WTC11 (cell line): Measurements from ENCODE around the gene DYNLRB1.

Source experiments
- CREB1 ChIP-seq: sonication (generic); formaldehyde crosslinking; IDR thresholded peaks from 2 replicates; pipeline ENCODE4 v1.8.0; 2023; ENCODE audit warnings: mild to moderate bottlenecking, missing genetic modification reagents
- FOXP1 ChIP-seq: sonication (generic); formaldehyde crosslinking; IDR thresholded peaks from 2 replicates; pipeline ENCODE4 v1.8.0; 2022; ENCODE audit warnings: missing genetic modification reagents, mild to moderate bottlenecking, moderate library complexity, borderline replicate concordance
- NR1H2 ChIP-seq: sonication (generic); formaldehyde crosslinking; IDR thresholded peaks from 2 replicates; pipeline ENCODE4 v1.9.0; 2021; ENCODE audit warnings: mild to moderate bottlenecking, moderate library complexity, missing genetic modification reagents
- TF ChIP-seq, protein P1 (sequence below): fragments of 200-600 bp; IDR thresholded peaks from 2 replicates; pipeline ENCODE4 v1.8.0; 2022; ENCODE audit warnings: antibody characterized with exemption
- TF ChIP-seq, protein P2 (sequence below): sonication (generic); formaldehyde crosslinking; IDR thresholded peaks from 2 replicates; pipeline ENCODE4 v1.8.0; 2022; ENCODE audit warnings: mild to moderate bottlenecking, missing genetic modification reagents
- TF ChIP-seq, protein P3 (sequence below): sonication (generic); formaldehyde crosslinking; conservative IDR thresholded peaks from 2 replicates; pipeline ENCODE4 v1.8.1; 2022; ENCODE audit warnings: mild to moderate bottlenecking, missing genetic modification reagents
- TF ChIP-seq, protein P4 (sequence below): sonication (generic); formaldehyde crosslinking; IDR thresholded peaks from 2 replicates; pipeline ENCODE4 v1.8.1; 2023; ENCODE audit warnings: mild to moderate bottlenecking, missing genetic modification reagents, moderate library complexity
- TF ChIP-seq, protein P5 (sequence below): sonication (generic); formaldehyde crosslinking; IDR thresholded peaks from 2 replicates; pipeline ENCODE4 v1.8.0; 2023; ENCODE audit warnings: mild to moderate bottlenecking, missing genetic modification reagents
- TF ChIP-seq, protein P6 (sequence below): sonication (generic); formaldehyde crosslinking; IDR thresholded peaks from 2 replicates; pipeline ENCODE4 v1.8.1; 2023; ENCODE audit warnings: mild to moderate bottlenecking, missing genetic modification reagents
- TF ChIP-seq, protein P7 (sequence below): sonication (generic); formaldehyde crosslinking; IDR thresholded peaks from 2 replicates; pipeline ENCODE4 v1.8.1; 2022; ENCODE audit warnings: low read depth, mild to moderate bottlenecking, moderate library complexity, missing genetic modification reagents, borderline replicate concordance

DNA sequence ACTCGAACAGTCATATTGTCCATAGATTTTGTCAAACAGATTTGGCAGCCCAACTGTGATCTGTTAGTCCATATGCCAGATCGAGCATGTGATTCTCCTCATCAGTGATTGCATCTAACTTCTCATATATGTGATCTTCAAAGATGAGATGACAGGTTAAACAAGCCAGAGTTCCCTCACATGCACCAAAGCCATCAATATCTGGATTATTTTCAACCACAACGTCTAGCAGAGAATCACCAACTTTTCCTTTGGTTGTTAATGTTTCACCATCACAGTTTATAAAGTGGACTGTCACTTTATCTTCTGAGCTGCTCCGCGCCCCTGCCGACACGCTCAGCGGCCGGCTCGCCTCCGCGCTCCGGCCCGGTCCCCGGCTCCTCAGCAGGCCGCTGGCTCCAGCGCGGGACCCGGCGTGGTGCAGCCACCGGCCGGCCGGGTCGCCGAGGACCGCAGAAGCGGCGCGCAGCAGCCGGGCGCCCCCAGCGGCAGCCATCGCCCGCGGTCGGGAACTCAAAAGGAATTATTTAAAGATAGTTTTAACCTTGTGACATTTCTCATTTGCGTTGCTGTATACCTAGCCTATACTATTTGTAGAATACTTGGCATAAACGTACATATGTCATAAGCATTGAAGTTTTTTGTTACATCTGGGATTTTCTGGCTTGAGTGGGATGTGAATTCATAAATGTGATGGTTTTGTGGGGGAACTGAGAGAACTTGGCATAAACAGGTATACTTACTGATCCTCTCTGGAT lies 40.1 kb upstream of the DYNLRB1 start:
- no peak for TF ChIP-seq NR1H2 (CRISPR knock-in tag)
- no peak for TF ChIP-seq FOXP1
- TF ChIP-seq, protein P1, sequence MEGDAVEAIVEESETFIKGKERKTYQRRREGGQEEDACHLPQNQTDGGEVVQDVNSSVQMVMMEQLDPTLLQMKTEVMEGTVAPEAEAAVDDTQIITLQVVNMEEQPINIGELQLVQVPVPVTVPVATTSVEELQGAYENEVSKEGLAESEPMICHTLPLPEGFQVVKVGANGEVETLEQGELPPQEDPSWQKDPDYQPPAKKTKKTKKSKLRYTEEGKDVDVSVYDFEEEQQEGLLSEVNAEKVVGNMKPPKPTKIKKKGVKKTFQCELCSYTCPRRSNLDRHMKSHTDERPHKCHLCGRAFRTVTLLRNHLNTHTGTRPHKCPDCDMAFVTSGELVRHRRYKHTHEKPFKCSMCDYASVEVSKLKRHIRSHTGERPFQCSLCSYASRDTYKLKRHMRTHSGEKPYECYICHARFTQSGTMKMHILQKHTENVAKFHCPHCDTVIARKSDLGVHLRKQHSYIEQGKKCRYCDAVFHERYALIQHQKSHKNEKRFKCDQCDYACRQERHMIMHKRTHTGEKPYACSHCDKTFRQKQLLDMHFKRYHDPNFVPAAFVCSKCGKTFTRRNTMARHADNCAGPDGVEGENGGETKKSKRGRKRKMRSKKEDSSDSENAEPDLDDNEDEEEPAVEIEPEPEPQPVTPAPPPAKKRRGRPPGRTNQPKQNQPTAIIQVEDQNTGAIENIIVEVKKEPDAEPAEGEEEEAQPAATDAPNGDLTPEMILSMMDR, result no peak
- TF ChIP-seq, protein P2, sequence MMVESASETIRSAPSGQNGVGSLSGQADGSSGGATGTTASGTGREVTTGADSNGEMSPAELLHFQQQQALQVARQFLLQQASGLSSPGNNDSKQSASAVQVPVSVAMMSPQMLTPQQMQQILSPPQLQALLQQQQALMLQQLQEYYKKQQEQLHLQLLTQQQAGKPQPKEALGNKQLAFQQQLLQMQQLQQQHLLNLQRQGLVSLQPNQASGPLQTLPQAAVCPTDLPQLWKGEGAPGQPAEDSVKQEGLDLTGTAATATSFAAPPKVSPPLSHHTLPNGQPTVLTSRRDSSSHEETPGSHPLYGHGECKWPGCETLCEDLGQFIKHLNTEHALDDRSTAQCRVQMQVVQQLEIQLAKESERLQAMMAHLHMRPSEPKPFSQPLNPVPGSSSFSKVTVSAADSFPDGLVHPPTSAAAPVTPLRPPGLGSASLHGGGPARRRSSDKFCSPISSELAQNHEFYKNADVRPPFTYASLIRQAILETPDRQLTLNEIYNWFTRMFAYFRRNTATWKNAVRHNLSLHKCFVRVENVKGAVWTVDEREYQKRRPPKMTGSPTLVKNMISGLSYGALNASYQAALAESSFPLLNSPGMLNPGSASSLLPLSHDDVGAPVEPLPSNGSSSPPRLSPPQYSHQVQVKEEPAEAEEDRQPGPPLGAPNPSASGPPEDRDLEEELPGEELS, result no peak
- TF ChIP-seq, protein P3, sequence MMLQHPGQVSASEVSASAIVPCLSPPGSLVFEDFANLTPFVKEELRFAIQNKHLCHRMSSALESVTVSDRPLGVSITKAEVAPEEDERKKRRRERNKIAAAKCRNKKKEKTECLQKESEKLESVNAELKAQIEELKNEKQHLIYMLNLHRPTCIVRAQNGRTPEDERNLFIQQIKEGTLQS (CRISPR knock-in tag), result no peak
- TF ChIP-seq, protein P4, sequence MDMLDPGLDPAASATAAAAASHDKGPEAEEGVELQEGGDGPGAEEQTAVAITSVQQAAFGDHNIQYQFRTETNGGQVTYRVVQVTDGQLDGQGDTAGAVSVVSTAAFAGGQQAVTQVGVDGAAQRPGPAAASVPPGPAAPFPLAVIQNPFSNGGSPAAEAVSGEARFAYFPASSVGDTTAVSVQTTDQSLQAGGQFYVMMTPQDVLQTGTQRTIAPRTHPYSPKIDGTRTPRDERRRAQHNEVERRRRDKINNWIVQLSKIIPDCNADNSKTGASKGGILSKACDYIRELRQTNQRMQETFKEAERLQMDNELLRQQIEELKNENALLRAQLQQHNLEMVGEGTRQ, result no peak
- TF ChIP-seq CREB1 (CRISPR knock-in tag), result no peak
- TF ChIP-seq, protein P5, sequence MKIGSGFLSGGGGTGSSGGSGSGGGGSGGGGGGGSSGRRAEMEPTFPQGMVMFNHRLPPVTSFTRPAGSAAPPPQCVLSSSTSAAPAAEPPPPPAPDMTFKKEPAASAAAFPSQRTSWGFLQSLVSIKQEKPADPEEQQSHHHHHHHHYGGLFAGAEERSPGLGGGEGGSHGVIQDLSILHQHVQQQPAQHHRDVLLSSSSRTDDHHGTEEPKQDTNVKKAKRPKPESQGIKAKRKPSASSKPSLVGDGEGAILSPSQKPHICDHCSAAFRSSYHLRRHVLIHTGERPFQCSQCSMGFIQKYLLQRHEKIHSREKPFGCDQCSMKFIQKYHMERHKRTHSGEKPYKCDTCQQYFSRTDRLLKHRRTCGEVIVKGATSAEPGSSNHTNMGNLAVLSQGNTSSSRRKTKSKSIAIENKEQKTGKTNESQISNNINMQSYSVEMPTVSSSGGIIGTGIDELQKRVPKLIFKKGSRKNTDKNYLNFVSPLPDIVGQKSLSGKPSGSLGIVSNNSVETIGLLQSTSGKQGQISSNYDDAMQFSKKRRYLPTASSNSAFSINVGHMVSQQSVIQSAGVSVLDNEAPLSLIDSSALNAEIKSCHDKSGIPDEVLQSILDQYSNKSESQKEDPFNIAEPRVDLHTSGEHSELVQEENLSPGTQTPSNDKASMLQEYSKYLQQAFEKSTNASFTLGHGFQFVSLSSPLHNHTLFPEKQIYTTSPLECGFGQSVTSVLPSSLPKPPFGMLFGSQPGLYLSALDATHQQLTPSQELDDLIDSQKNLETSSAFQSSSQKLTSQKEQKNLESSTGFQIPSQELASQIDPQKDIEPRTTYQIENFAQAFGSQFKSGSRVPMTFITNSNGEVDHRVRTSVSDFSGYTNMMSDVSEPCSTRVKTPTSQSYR (CRISPR knock-in tag), result no peak
- TF ChIP-seq, protein P6, sequence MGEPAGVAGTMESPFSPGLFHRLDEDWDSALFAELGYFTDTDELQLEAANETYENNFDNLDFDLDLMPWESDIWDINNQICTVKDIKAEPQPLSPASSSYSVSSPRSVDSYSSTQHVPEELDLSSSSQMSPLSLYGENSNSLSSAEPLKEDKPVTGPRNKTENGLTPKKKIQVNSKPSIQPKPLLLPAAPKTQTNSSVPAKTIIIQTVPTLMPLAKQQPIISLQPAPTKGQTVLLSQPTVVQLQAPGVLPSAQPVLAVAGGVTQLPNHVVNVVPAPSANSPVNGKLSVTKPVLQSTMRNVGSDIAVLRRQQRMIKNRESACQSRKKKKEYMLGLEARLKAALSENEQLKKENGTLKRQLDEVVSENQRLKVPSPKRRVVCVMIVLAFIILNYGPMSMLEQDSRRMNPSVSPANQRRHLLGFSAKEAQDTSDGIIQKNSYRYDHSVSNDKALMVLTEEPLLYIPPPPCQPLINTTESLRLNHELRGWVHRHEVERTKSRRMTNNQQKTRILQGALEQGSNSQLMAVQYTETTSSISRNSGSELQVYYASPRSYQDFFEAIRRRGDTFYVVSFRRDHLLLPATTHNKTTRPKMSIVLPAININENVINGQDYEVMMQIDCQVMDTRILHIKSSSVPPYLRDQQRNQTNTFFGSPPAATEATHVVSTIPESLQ (CRISPR knock-in tag), result no peak
- TF ChIP-seq, protein P7, sequence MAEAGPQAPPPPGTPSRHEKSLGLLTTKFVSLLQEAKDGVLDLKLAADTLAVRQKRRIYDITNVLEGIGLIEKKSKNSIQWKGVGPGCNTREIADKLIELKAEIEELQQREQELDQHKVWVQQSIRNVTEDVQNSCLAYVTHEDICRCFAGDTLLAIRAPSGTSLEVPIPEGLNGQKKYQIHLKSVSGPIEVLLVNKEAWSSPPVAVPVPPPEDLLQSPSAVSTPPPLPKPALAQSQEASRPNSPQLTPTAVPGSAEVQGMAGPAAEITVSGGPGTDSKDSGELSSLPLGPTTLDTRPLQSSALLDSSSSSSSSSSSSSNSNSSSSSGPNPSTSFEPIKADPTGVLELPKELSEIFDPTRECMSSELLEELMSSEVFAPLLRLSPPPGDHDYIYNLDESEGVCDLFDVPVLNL (CRISPR knock-in tag), result no peak
